Pancreas (tissue), 10 donors: ENCODE results near the gene LRCOL1. TPM values are rescaled to one million over a fixed set of nuclear protein-coding genes. Genes with fewer than 3 reads are reported as not detected.

Experiments
- ATAC-seq, 4 donors: fragments of 200-7000 bp; cut with Tn5 transposase; one replicate each; pipeline versions ENCODE4 v1.8.0 to v1.9.1; 2020; ENCODE audit warnings: mild to moderate bottlenecking in 4 of 4, moderate library complexity in 4 of 4
- DNase-seq, 6 donors: peaks; one replicate each; pipeline ENCODE4 v3.0.0-alpha.2; 2020
- FAIRE-seq: peaks from 2 replicates; lab custom pipeline; 2012; peaks lifted over from hg19 to GRCh38; lab: Jason Lieb, UNC
- H3K27ac ChIP-seq, 4 donors: fragments of 200-600 bp; sonication (generic); 1 replicate in 3 of 4; 2 replicates in 1 of 4; pipeline versions ENCODE4 v1.5.0 to v1.8.0; 2020
- H3K27me3 ChIP-seq, 4 donors: fragments of 200-600 bp; one replicate each; pipeline ENCODE4 v1.8.0; 2021
- H3K36me3 ChIP-seq, 3 donors: fragments of 200-600 bp; sonication (generic) in 1 of 3; one replicate each; pipeline versions ENCODE4 v1.5.0 to v1.8.0; 2020 to 2021
- H3K4me1 ChIP-seq, 3 donors: fragments of 200-600 bp; one replicate each; pipeline ENCODE4 v1.8.0; 2021
- H3K4me3 ChIP-seq, 4 donors: fragments of 200-600 bp; sonication (generic) in 2 of 4; one replicate each; pipeline versions ENCODE4 v1.5.0 to v1.8.0; 2020 to 2021
- H3K9me3 ChIP-seq, 4 donors: fragments of 200-600 bp; one replicate each; pipeline ENCODE4 v1.8.0; 2021
- CTCF ChIP-seq, 4 donors: fragments of 200-600 bp; sonication (generic) in 3 of 4; IDR thresholded peaks; one replicate each; pipeline versions ENCODE4 v1.5.0 to v1.8.0; 2021; ENCODE audit warnings: antibody characterized with exemption in 4 of 4
- WGBS, 2 donors: extraction: QIAGEN DNeasy Blood & Tissue Kit; methylation state at CpG; one replicate each; pipeline ENCODE4 v1.1.7; 2013; 5-methylcytosine and 5-hydroxymethylcytosine counted together
- intact Hi-C, 3 donors: fragments of 100-400 bp; cut with DNase I; formaldehyde crosslinking; loops; one replicate each; pipeline versions ENCODE4 v1.11.1 to v1.14.2; 2022
- polyA plus RNA-seq, 2 donors: library from polyadenylated mRNA; stranded (reverse); fragments of 200-250 nt; gene quantifications; one replicate each; pipeline ENCODE4 v1.2.3, GENCODE V29; 2013
- total RNA-seq, 6 donors: library from RNA; stranded (reverse); fragmentation: NEBNext Ultra II Directional in 4 of 6; extraction: Animal tissue kit (Norgen Biotek cat#: 25700) in 4 of 6; gene quantifications; one replicate each; pipeline versions ENCODE4 v1.2.1 to v1.2.4, GENCODE V29; 2021 to 2023
- donor health status: healthy with polysubstance abuse.
- donor health status: DM: no; HTN: no; CAD: no; lungs with moderate emphysema.
- donor health status: DM: no; HTN: no; CAD: no.
- donor health status: control.
- donor health status: control.
- donor health status: Bipolar disorder and iron deficiency.
- donor health status: DM: yes; HTN: yes; CAD: no.
- donor health status: DM: no; HTN: no; CAD: no.
- donor health status: DM: no; HTN: no; CAD: no.
- donor health status: DM: yes; HTN: yes; CAD: no.

Gene LRCOL1
- total and polyA plus RNA-seq, 8 donors: 0.21 TPM; not detected in 7

GRCh38 chr12:132606466-132606865 is 3.9 kb downstream of the LRCOL1 start:
- ATAC-seq: no peak
- 50 to 57% methylated on average over 16 of the region's 16 CpGs for WGBS, 2 donors
- no peak for FAIRE-seq
- no peaks in the 10 kb centered on the region for H3K36me3 ChIP-seq
- DNase-seq: peak in 1 of 6 donors; percentile 17
- no peaks in the 10 kb centered on the region for H3K4me1 ChIP-seq
- no peak for TF ChIP-seq CTCF (IDR thresholded peaks at IDR 0.05)
- no peak overlapping the region for H3K27ac ChIP-seq
- intact Hi-C loops: no loop called here
- H3K9me3 ChIP-seq: no peaks in the 10 kb centered on the region
- H3K27me3 ChIP-seq: peaks cover 0 to 29% (median 3%) of the 10 kb centered on the region in 4 donors
- no peak overlapping the region for H3K4me3 ChIP-seq

GRCh38 chr12:132605892-132606291 is 4.5 kb downstream of the LRCOL1 start:
- peak in 1 of 6 donors; percentile 53 for DNase-seq
- Histone ChIP-seq H3K4me3 (no peak overlapping the region), H3K27me3 (peaks cover 0 to 29% (median 3%) of the 10 kb centered on the region in 4 donors), H3K4me1 (peaks cover 0 to 1% (median 0%) of the 10 kb centered on the region in 3 donors), H3K36me3 (no peaks in the 10 kb centered on the region), H3K27ac (no peak overlapping the region), H3K9me3 (no peaks in the 10 kb centered on the region)
- intact Hi-C loops: no loop called here
- no peak for TF ChIP-seq CTCF (IDR thresholded peaks at IDR 0.05)
- ATAC-seq: no peak
- WGBS, 2 donors: 61 to 69% methylated on average over 13 to 18 of the region's 18 CpGs
- FAIRE-seq: no peak

- ATAC-seq: no peak
- Histone ChIP-seq H3K27ac (no peak overlapping the region), H3K4me3 (no peak overlapping the region), H3K27me3 (peaks cover 0 to 29% (median 3%) of the 10 kb centered on the region in 4 donors), H3K4me1 (peaks cover 0 to 7% (median 0%) of the 10 kb centered on the region in 3 donors), H3K9me3 (no peaks in the 10 kb centered on the region), H3K36me3 (no peaks in the 10 kb centered on the region)
- intact Hi-C loops: no loop called here
- no peak for TF ChIP-seq CTCF (IDR thresholded peaks at IDR 0.05)
- peak in 1 of 6 donors; percentile 35 for DNase-seq
- no peak for FAIRE-seq
- WGBS, 2 donors: 57 to 64% methylated on average over 16 of the region's 16 CpGs
Measured at GRCh38 chr12:132604668-132605441, 5.5 kb downstream of the LRCOL1 start.

- H3K36me3 ChIP-seq: no peaks in the 10 kb centered on the region
- intact Hi-C loops: no loop called here
- no peak for TF ChIP-seq CTCF (IDR thresholded peaks at IDR 0.05)
- peak in 2 of 4 donors; percentile 21 to 27 for ATAC-seq
- 27 to 30% methylated on average over 26 of the region's 26 CpGs for WGBS, 2 donors
- H3K9me3 ChIP-seq: no peaks in the 10 kb centered on the region
- peak overlapping the region in 1 of 4 donors; percentile 8 for H3K27ac ChIP-seq
- H3K4me3 ChIP-seq: peak overlapping the region in 1 of 4 donors; percentile 17
- peaks cover 0 to 7% (median 0%) of the 10 kb centered on the region in 3 donors for H3K4me1 ChIP-seq
- no peak for FAIRE-seq
- DNase-seq: peak in 1 of 6 donors; percentile 60
- peaks cover 0 to 29% (median 3%) of the 10 kb centered on the region in 4 donors for H3K27me3 ChIP-seq
Measured at GRCh38 chr12:132604151-132604618, 6.2 kb downstream of the LRCOL1 start.
